ENCODE measurements around the gene CELF5. TPM values are rescaled to one million over a fixed set of nuclear protein-coding genes. Genes with fewer than 3 reads are reported as not detected.

The CELF5 gene
- total RNA-seq, 2 experiments from 2014 or later = 0.16 to 0.29 TPM

Other genes with a start within 250 kb of the CELF5 start
- gene TLE6, start 247.1 kb upstream of the CELF5 start, total RNA-seq = 1 to 10 TPM; 2.4 to 3.2 TPM
- gene TLE2, start 195.4 kb upstream of the CELF5 start, total RNA-seq = 1 to 10 TPM; 1.4 to 2.3 TPM
- 100 to 1,000 TPM; 221 to 222 TPM for gene TLE5, start 162.2 kb upstream of the CELF5 start, total RNA-seq
- 1 to 10 TPM; 4.5 to 4.6 TPM for gene GNA11, start 130.3 kb upstream of the CELF5 start, total RNA-seq
- gene GNA15, start 88.6 kb upstream of the CELF5 start, total RNA-seq = 1 to 10 TPM; 7.5 to 7.8 TPM
- gene S1PR4, start 45.9 kb upstream of the CELF5 start, total RNA-seq = 10 to 100 TPM; 37.5 to 42.7 TPM
- 10 to 100 TPM; 86.5 to 91.3 TPM for gene NCLN, start 38.7 kb upstream of the CELF5 start, total RNA-seq
- gene NFIC, start 141.9 kb downstream of the CELF5 start, total RNA-seq = 10 to 100 TPM; 19.0 to 19.5 TPM

All from activated naive CD8-positive, alpha-beta T cell treated with anti-CD3 and anti-CD28 coated beads for 36 hours (primary cell).